ENCODE data around the gene ASB10. TPM values are rescaled to one million over a fixed set of nuclear protein-coding genes. Genes with fewer than 3 reads are reported as not detected.

ASB10 gene
- total RNA-seq, 6 experiments from 2014 or later: not detected

DNA sequence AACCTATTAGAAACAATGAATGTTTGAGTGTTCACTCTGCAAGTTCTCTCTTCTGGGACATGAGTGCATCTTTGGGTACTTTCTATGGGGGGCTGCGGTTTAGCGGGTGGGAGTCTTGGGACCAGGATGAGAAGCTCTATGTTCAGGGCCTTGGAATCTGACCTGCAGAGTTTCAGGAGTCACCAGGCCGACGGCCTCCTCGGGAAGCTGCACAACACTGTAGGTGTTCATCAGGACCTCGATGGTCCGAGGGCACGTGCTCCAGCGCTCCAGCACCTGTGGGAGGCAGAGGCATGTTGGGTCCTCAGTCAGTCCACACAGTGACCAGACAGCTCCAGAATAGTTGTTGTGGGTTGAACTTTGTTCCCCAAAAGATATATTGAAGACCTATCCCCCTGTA is 10.6 kb downstream of the ASB10 start:
- intact Hi-C loops (cut with DNase I): loop anchor here in 1 of 2 donors (10.0 kb wide), 1 partner anchor 52 kb away; no protein-coding TSS in a partner anchor

DNA sequence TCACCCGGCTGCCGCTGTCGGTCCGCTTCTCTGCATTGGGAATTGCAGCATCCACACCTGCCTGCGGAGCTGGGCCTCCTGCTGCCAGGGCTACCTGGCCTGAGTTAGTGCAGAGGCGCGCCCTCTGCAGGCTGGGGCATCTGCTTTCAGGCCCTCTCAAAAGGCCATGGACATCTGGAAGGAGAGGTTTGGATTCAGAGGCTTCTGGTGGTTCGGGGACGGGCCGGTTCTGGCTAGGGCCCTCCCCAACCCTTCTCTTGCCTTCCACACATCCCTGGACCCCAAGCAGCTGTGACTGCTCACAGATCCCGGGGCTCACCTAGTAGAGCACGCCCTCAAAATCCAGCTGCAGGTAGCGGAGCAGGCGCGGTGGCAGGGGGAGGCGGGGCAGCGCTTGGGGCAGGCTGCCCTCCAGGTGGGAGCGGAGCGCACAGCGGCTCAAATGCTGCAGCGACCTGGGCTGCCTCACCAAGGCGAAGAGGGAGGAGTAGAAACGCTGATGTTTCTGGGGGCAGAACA is 11.2 kb downstream of the ASB10 start:
- 66% methylated on average over 6 of the region's 23 CpGs for WGBS (ENCODE audit: insufficient coverage, low coverage, low lambda C conversion rate, missing lambda C conversion rate)
- H3K4me3 ChIP-seq: no peak overlapping the region
- DNase-seq: peak in 1 of 3 donors; percentile 32
- H3K9me3 ChIP-seq: no peaks in the 10 kb centered on the region
- H3K36me3 ChIP-seq: no peaks in the 10 kb centered on the region
- TF ChIP-seq, protein P1, sequence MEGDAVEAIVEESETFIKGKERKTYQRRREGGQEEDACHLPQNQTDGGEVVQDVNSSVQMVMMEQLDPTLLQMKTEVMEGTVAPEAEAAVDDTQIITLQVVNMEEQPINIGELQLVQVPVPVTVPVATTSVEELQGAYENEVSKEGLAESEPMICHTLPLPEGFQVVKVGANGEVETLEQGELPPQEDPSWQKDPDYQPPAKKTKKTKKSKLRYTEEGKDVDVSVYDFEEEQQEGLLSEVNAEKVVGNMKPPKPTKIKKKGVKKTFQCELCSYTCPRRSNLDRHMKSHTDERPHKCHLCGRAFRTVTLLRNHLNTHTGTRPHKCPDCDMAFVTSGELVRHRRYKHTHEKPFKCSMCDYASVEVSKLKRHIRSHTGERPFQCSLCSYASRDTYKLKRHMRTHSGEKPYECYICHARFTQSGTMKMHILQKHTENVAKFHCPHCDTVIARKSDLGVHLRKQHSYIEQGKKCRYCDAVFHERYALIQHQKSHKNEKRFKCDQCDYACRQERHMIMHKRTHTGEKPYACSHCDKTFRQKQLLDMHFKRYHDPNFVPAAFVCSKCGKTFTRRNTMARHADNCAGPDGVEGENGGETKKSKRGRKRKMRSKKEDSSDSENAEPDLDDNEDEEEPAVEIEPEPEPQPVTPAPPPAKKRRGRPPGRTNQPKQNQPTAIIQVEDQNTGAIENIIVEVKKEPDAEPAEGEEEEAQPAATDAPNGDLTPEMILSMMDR (IDR thresholded peaks at IDR 0.05): no peak
- no peak for TF ChIP-seq POLR2A (IDR thresholded peaks at IDR 0.05)
- no peak for ATAC-seq
- H3K27me3 ChIP-seq: peaks cover 0 to 4% of the 10 kb centered on the region in 2 donors
- H3K4me1 ChIP-seq: no peaks in the 10 kb centered on the region
- no peak overlapping the region for H3K27ac ChIP-seq
- intact Hi-C loops (cut with DNase I): loop anchor here in 1 of 2 donors (10.0 kb wide), 1 partner anchor 51 kb away; no protein-coding TSS in a partner anchor

More for the DNA sequence above, 10.6 kb downstream of the ASB10 start:
- no peak overlapping the region for H3K27ac ChIP-seq
- no peaks in the 10 kb centered on the region for H3K36me3 ChIP-seq
- H3K4me1 ChIP-seq: no peaks in the 10 kb centered on the region
- ATAC-seq: no peak
- TF ChIP-seq, protein P1 (IDR thresholded peaks at IDR 0.05): no peak
- TF ChIP-seq POLR2A (IDR thresholded peaks at IDR 0.05): no peak
- no peak overlapping the region for H3K4me3 ChIP-seq
- no peaks in the 10 kb centered on the region for H3K9me3 ChIP-seq
- 80% methylated on average over 1 of the region's 9 CpGs for WGBS (ENCODE audit: insufficient coverage, low coverage, low lambda C conversion rate, missing lambda C conversion rate)
- H3K27me3 ChIP-seq: peaks cover 0 to 4% of the 10 kb centered on the region in 2 donors
- DNase-seq: peak in 1 of 3 donors; percentile 28

- Histone ChIP-seq H3K4me3 (no peak overlapping the region), H3K36me3 (no peaks in the 10 kb centered on the region), H3K27me3 (peaks cover 0 to 4% of the 10 kb centered on the region in 2 donors), H3K9me3 (no peaks in the 10 kb centered on the region), H3K4me1 (no peaks in the 10 kb centered on the region), H3K27ac (no peak overlapping the region)
- ATAC-seq: no peak
- TF ChIP-seq, protein P1 (IDR thresholded peaks at IDR 0.05): no peak
- TF ChIP-seq POLR2A (IDR thresholded peaks at IDR 0.05): no peak
- intact Hi-C loops (cut with DNase I): loop anchor here in 1 of 2 donors (10.0 kb wide), 1 partner anchor 50 kb away; no protein-coding TSS in a partner anchor
- DNase-seq: peak in 1 of 3 donors; percentile 18
- 77% methylated on average over 10 of the region's 16 CpGs for WGBS (ENCODE audit: insufficient coverage, low coverage, low lambda C conversion rate, missing lambda C conversion rate)
Observed at GRCh38 chr7:151175047-151175792, 11.8 kb downstream of the ASB10 start.

- 30% methylated on average over 21 of the region's 77 CpGs for WGBS (ENCODE audit: insufficient coverage, low coverage, low lambda C conversion rate, missing lambda C conversion rate)
- intact Hi-C loops (cut with DNase I): loop anchor here in 1 of 2 donors (10.0 kb wide), 1 partner anchor 50 kb away; no protein-coding TSS in a partner anchor
- ATAC-seq (peak in 2 of 4 donors; percentile 13 to 21), DNase-seq (peak in 1 of 3 donors; percentile 41)
- H3K27me3 ChIP-seq: peaks cover 0 to 4% of the 10 kb centered on the region in 2 donors
- no peaks in the 10 kb centered on the region for H3K9me3 ChIP-seq
- H3K4me1 ChIP-seq: no peaks in the 10 kb centered on the region
- H3K4me3 ChIP-seq: no peak overlapping the region
- no peak for TF ChIP-seq POLR2A (IDR thresholded peaks at IDR 0.05)
- TF ChIP-seq, protein P1 (IDR thresholded peaks at IDR 0.05): no peak
- no peaks in the 10 kb centered on the region for H3K36me3 ChIP-seq
- H3K27ac ChIP-seq: no peak overlapping the region
Observed at GRCh38 chr7:151174246-151175046, 12.6 kb downstream of the ASB10 start.
